ENCODE measurements around the gene PLK4.

- no peak for TF ChIP-seq CTCF (IDR thresholded peaks at IDR 0.05)
- TF ChIP-seq POLR2A (IDR thresholded peaks at IDR 0.05; ENCODE audit: low read depth) = no peak
- no peak for TF ChIP-seq POLR2AphosphoS5 (IDR thresholded peaks at IDR 0.05)
Measured at GRCh38 chr4:127849505-127850234, 31.0 kb upstream of the PLK4 start.

Data from esophagus muscularis mucosa (tissue), 3 donors.